Measurements from ENCODE around the gene C16orf89.
"Not testable (repeated sequence)": the region's sequence is repeated elsewhere in the genome, so short reads cannot be mapped to it uniquely, and the experiment has no call there.

C16orf89 gene, protein sequence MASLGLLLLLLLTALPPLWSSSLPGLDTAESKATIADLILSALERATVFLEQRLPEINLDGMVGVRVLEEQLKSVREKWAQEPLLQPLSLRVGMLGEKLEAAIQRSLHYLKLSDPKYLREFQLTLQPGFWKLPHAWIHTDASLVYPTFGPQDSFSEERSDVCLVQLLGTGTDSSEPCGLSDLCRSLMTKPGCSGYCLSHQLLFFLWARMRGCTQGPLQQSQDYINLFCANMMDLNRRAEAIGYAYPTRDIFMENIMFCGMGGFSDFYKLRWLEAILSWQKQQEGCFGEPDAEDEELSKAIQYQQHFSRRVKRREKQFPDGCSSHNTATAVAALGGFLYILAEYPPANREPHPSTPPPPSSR

DNA sequence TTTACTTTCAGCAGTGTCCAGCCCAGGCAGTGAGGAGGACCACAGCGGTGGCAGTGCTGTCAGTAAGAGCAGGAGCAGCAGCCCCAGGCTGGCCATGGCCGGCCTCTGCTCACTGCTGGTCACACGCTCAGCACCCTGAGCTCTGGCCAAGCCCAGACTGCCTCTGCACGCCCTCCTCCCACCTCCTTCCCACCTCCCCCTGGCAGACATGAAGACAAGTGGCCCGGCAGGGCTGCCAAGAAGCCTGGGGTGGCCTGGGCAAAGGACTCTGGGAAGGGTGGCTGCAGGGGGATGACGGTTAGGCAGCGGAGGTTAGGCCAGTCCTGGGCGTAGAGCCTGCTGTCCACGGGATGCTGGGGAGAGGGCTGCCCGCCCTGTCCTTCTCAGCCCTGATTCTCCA, at the start of gene C16orf89:
Gene C16orf89 (minus strand): TSS at position 144 of the 400 bp plus-strand sequence. CDS start 48 bp downstream, at position 96.
- DNase-seq: peak in 9 of 10 donors; percentile 13 to 87 (median 55)
- intact Hi-C loops (cut with DNase I): no loop called here

DNA sequence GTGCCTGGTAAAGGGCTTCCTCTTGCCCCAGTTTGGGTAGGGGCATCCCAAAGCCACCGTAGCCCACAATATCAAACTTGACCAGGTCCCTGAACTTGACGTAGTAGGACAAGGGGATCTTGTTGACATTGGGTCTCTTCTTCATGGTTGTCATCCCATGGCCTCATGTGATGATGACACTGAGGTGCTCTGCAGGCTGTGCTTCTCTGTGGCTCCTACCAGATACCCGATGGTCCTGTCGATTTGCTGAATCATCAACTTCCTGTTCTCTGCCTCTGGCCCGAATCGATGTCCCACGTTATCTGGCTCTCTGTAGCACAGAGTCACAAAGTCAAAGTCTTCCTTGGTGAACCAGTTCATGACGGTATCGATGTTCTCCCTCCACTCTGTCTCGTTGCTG, 45.2 kb upstream of the C16orf89 start:
- DNase-seq: peak in 1 of 10 donors; percentile 14
- intact Hi-C loops (cut with DNase I): not testable (repeated sequence)

DNA sequence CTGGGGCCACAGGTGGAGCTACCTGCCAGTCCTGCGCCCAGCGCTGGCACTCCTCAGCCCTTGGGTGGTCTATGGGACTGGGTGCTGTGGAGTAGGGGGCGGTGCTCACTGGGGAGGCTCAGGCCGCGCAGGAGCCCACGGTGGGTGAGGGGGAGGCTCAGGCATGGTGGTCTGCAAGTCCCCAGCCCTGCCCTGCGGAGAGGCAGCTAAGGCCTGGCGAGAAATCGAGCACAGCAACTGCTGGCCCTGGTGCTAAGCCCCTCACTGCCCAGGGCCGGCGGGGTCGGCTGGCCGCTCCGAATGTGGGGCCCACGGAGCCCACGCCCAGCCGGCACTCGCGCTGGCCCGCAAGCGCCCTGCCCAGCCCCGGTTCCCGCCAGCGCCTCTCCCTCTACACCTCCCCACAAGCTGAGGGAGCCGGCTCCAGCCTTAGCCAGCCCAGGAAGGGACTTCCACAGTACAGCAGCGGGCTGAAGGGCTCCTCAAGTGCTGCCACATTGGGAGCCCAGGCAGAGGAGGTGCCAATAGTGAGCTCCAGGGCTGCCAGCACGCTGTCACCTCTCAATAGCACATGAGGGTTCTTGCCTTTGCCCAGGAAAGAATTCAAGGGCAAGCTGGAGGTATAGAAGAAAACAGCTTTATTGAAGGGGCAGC, 42.9 kb upstream of the C16orf89 start:
- intact Hi-C loops (cut with DNase I): no loop called here
- peak in 1 of 10 donors; percentile 69 for DNase-seq

DNA sequence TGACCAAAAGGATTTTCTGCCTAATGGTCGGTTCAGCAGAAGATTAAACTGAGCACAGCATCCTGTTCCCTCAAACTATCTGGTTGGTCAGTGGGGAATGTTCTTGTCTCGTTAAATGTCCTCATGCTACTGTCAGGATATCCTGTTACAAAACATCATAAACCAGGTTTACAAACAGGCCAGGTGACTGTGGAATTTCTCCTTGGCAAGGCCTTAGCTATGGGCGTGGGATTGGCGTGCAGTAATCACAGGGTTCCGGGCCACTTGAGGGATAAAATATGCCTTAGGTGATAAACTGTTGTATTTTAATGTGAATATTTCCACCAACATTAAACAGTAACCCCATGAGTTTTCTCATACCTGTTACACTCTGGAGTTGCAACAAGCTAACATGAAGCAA, 39.3 kb upstream of the C16orf89 start:
- intact Hi-C loops (cut with DNase I): not testable (repeated sequence)

DNA sequence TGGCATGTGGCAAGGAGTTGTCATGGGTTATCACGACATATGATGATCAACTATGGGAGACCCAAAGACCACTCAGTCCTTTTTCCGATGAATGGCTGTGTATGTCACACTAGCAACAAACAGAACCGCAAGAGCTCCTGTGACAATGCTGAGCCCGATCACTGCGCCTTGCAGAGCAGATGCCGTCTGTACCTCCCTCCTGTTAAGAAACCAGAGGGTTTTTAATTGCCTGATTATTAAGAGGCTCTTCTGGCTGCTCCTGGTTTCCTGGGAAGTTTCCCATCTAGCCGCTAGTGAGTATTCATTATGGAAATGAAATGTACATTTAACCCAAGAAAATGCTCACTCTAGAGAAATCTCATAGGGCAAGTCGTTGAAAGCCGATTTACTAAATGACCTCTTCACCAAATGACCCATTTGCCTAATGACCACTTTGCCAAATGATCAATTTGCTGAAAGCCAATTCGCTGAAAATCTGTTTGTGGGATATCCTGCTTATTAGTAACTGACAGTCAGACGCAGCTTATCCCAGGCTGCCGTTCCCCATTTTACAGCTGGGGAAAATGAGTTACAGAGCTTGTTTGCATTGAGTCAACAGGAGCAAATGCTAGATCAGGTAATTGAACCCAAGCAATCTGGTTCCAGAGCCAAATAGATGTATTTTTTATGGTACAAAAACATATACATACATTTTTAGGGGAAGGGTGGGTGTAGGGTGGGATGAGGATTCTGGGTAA, 37.7 kb upstream of the C16orf89 start:
- peak in 1 of 10 donors; percentile 17 for DNase-seq
- intact Hi-C loops (cut with DNase I): not testable (repeated sequence)

More for the DNA sequence above, 39.3 kb upstream of the C16orf89 start:
- peak in 1 of 10 donors; percentile 5 for DNase-seq

DNA sequence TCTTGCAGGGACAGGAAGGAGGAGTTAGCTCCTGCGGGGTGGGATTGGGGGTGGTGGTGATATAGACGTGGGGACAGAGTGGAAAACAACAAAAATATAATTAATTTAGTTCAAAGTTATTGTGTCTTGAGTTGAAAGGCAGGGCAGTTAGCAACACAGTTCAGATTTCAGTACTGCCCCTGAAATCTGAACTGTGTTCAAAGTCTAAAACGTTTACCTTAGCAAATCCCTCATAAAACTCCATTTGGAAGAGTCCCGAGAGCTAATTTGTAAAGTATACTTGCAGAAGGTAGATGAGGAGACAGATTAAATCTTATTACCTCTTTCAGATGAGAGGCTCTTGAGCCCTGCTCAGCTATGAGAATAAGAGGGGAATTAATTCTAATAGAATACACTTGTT, 33.4 kb upstream of the C16orf89 start:
- intact Hi-C loops (cut with DNase I); DNase-seq: not testable (repeated sequence)

DNA sequence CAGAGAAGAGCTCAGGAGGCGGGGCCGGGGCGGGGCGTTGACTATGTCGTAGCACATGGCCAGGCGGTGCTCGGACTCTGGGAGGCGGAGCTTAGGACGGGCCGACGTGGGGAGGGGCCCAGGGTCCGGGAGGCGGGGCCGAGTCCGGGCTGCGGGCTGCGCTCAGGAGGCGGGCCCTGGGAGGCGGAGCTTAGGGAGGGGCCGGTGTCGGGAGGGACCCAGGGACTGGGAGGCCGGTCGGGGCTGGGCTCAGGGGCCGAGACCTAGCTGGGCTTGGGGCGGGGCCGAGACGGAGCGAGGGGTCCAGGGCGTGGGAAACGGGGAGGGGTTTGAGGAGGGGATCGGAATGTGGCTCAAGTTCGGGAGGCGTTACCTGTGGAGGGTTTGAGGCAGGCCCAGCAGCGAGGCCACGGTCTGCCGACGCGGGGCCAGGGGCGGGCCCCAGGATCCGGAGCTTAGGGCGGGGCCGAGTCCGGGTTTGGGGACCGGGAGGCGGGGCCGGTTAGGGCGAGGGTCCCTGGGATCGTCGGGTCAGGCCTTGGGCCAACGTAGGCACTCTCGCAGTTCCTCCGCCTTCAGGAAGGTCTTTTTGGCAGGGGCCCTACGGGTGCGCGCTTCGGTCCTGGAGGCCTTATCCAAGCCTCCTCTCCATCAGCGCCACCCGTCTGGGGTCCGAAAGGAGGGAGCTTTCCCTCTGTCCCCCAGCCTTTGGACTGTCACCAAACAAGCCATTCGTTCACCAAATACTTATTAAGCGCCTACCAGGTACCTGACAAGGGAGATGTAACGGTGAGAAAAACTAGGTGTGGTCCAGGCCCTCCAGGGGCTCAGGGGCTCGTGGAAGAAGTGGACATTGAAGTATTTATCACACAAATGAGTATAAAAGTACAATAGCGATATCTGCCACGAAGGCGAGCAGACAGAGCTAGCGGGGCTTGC, 32.7 kb upstream of the C16orf89 start:
- DNase-seq: peak; percentile 31 to 100 (median 50)
- intact Hi-C loops (cut with DNase I): not testable (repeated sequence)

DNA sequence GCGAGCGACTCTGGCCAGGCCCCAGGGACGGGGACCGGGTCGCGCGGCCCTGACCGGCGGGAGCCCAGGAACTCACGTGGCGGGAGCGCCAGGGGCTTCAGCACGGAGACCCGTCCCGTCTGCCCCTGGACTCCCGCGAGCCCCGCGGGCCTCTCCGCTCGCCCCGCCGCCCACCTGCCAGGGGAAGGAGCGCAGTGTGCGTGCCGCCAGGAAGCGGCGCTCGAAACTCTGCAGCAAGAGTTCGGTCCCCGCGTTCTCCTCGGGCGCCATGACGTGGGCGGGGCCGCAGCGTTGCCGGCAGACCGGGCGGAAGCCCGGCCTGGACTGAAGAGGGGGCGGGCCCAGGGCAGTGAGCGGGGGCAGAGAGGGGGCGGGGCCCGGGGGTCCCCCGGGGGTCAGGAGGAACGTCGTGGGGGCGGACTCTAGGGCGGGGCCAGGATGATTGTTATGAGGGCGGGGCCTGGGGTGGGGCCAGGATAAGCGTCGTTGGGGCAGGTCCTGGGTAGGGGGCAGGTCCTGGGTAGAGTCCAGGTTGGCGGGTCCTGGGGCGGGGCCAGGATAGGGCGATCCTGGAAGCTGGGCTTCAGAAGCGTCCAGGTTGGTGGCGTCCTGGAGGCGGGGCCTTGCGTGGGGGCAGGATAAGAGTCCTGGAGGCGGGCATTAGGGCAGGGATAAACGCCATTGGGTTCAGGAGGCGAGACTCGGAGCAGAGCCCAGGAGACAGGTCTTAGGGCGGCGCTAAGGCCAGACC, 31.9 kb upstream of the C16orf89 start, which contains the start of gene EEF2KMT:
Gene EEF2KMT (minus strand): TSS at position 326 of the 751 bp plus-strand sequence. CDS start 56 bp downstream, at position 270.
- DNase-seq: peak in 9 of 10 donors; percentile 97 to 100 (median 98)
- intact Hi-C loops (cut with DNase I): not testable (repeated sequence)

DNA sequence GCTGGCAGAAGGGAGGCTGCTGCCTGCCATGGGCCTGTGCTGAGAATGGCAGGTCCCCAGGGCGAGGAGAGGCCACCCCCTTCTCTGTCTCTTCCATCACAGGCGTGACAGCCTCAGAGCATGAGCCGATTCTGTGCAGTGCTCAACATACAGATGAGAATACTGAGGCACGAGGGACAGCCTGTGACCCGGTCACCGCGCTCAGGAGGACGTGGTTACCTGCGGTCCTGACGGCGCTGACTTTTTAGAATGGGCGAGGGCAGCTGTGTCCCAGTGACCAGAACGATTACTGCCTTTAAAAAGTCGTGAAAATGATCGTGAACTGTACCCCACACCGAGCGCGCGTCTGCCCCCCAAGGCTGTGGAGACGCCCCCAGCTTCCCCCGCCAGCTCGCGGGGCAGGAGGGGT, 31.3 kb upstream of the C16orf89 start:
- intact Hi-C loops (cut with DNase I): not testable (repeated sequence)
- DNase-seq: peak in 2 of 10 donors; percentile 10 to 81

DNA sequence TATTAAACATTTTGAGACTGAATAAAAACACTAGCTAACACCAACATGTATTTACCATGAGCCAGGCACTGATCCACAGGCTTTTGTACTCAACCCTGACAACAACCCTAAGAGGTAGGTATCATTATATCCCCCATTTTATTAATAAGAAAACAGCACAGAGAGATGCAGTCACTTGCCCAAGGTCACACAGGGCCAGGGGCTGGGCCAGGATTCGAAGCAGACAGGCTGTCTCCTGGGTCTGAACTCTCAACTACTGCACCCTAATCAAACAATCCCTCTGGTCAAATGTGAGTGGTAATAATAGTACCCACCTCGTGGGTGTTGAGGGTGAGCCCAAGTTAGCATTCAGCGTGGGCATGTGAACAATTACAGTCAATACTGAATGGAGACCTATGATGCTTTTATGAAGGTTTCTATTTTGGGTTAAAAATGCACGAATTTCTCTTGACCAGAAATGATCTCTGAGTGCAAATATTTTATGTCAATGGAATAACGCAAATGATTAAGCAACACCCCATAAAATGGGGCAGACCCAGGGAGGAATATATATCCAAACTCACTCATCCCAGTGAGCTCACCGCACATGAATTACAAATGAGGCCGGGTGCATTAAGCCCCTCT, 30.8 kb upstream of the C16orf89 start:
- intact Hi-C loops (cut with DNase I): not testable (repeated sequence)
- DNase-seq: peak in 1 of 10 donors; percentile 65

DNA sequence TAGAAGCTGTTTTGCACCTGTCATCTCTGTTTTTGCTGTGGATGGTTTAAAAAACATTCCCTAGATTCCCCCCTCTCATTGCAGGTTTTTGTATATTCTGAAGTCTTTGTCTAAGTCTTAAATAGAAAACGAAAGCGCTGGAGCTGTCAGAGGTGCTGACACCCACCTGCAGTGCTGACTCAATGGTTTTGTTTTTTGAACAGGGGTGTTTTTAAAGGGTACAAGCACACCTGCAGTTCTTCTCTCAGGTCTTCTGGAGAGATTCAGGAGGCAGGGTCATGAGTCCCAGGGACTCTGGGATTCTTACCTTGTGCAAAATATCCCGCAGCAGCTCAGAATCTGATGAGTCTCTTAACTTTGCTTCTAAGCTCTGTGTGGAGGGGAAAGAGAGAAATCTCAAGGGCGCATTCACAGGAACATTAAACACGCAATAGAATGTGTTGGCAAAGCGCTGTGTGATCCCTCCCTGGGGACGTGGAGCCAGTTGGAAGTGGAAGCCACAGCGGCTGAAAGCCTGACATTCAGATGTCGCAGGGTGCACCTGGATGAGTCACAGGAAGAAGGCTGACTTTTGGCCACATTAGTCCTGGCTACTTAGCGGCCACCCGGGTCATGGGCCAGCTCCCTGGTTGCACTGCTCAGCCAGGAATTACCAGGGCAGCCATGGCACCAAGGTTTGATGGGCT, 29.5 kb upstream of the C16orf89 start:
- intact Hi-C loops (cut with DNase I): not testable (repeated sequence)

DNA sequence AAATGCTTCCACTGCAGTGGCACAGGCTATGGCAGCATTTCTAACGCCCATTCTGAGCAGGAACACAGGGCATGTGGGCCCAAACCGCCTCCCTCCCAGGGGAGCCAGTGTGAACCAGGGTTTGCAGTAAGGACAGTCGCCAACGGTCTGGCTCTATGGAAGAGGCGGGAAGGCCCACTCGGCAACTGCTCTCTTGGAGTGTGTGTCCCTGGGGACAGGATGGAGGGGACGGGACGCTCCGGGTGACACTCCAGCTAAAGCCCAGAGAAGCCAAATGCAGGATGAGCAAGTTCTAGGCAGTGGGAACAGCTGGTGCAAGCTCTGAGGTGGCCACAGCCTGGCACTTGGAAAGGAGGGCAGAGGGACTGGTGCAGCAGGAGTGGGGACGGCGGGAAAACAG, 28.0 kb upstream of the C16orf89 start:
- DNase-seq: peak in 2 of 10 donors; percentile 70 to 76
- intact Hi-C loops (cut with DNase I): not testable (repeated sequence)

More for the DNA sequence above, 29.5 kb upstream of the C16orf89 start:
- peak in 1 of 10 donors; percentile 83 for DNase-seq

DNA sequence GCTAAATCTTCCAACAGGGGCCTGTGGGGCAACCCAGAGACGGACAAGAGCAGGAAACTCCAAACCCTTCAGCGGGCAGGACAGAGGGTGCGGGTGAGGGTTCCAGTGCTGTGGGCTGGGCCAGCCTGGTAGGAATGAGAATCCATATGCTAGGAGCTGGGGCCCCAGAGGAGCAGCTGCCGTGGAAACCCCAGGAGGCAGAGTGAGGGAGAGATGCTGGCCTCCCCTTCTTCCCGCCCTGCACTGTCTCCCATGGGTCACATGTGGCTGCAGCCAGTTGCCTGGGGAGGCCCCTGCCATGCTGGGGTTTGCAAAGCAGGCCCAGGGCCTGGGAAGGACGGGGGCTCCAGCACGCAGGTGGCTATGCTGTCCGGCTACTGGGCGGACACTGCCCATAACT, 27.3 kb upstream of the C16orf89 start:
- peak in 2 of 10 donors; percentile 22 to 63 for DNase-seq
- intact Hi-C loops (cut with DNase I): not testable (repeated sequence)

DNA sequence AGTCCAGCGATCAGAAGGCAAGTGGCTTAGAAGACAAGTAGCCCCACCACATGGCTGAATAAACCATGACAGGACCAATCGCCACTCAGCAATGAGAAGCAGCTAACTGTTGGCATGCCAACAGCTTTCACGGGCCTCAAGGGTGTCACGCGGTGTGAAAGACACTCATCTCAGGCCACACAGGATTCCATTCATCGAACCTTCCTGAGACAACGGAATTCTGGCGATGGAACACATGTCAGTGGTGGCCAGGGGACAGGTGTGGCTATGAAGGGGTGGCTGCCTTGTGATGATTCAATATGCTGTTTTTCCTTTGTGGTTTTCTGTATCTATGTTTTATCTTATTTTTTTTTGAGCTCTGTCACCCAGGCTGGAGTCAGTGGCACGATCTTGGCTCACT, 24.8 kb upstream of the C16orf89 start:
- DNase-seq; intact Hi-C loops (cut with DNase I): not testable (repeated sequence)

DNA sequence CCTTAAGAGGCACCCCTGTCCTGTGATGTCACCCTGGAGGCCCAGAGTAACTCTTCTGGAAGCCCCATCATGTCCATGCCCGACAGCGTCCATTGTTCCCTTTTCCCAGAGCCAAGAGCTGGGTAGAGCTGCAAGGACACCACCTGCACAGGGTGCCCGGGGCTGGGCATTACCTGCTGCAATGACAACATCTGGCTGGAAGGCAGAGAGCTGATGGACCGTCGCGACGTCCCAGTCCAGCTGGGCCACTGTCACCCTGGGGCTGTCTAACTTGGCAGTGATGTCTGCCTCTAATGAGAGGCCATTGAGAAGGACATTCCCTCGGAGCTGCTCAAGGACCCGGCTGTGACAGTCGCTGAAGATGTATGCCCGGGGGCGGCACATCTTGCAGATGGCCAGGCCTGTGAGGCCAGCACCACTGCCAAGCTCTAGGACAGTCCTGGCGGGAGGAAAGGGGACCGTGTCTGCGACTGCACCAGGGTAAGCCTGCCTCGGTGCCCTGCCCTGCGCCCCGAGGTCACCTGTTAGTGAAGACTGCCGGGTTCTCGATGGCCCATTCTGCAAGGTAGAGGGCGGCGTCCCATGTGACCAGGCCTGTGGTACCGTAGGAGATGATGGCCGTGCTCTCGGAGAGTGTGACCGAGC, 24.3 kb upstream of the C16orf89 start:
- peak in 2 of 10 donors; percentile 72 to 76 for DNase-seq
- intact Hi-C loops (cut with DNase I): loop anchor here (10.0 kb wide), 1 partner anchor 135 kb away; the partner anchor contains the start of gene SEC14L5

DNA sequence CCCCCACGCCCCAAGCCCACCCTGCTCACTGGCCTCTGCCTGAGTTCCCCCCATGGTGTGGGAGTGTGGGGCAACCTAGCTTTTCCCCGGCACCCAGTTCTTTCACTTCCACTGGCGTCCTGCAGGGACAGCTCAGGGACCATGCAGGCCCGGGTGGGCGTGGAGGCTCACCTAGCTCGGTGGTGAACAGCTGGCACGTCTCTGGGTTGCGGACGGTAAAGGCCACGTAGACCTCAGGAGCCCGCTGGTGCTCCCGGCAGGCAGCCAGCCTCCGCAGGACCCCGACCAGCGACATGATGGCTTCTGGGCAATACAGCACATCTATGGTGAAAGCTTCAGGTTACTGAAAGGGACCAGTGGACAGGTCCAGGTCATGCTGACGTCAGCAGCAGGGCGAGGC, 23.2 kb upstream of the C16orf89 start:
- DNase-seq: peak in 2 of 10 donors; percentile 76 to 79
- intact Hi-C loops (cut with DNase I): loop anchor here (10.0 kb wide), 1 partner anchor 134 kb away; the partner anchor contains the start of gene SEC14L5
